Mesothelial cell of epicardium (in vitro differentiated cells): ENCODE results near the gene HES4. TPM values are rescaled to one million over a fixed set of nuclear protein-coding genes. Genes with fewer than 3 reads are reported as not detected.
A peak's percentile ranks its signal among the peaks of the same experiment; 100 is the strongest.

Experiments
- DNase-seq, 2 experiments: peaks; one replicate each; pipeline ENCODE4 v3.0.0; 2021; ENCODE audit warnings: low spot score in 2 of 2; ENCODE audit not compliant: unreplicated experiment in 2 of 2
- H3K27ac Mint-ChIP-seq: 2 replicates; pipeline ENCODE4 v1.8.0; 2021; ENCODE audit warnings: mixed read lengths
- H3K27me3 Mint-ChIP-seq: 2 replicates; pipeline ENCODE4 v1.8.0; 2021; ENCODE audit warnings: low read depth, mixed read lengths
- H3K36me3 Mint-ChIP-seq: 2 replicates; pipeline ENCODE4 v1.8.0; 2021; ENCODE audit warnings: mixed read lengths
- H3K4me1 Mint-ChIP-seq: 2 replicates; pipeline ENCODE4 v1.8.0; 2021; ENCODE audit warnings: mixed read lengths
- H3K4me3 Mint-ChIP-seq: 2 replicates; pipeline ENCODE4 v1.8.0; 2021; ENCODE audit warnings: mild to moderate bottlenecking, moderate library complexity, mixed read lengths
- H3K9me3 Mint-ChIP-seq: 2 replicates; pipeline ENCODE4 v1.8.0; 2021; ENCODE audit warnings: mixed read lengths
- total RNA-seq: library from RNA; stranded (reverse); gene quantifications from 3 replicates; pipeline ENCODE4 v1.2.1, GENCODE V29; 2021
- TF ChIP-seq, protein P1 (sequence below): fragments of 200-600 bp; sonication (generic); IDR thresholded peaks from one replicate; pipeline ENCODE4 v1.5.0; 2021; ENCODE audit warnings: antibody characterized with exemption; ENCODE audit not compliant: unreplicated experiment

HES4 gene
- total RNA-seq, 1 donor from 2014 or later, result 92.0 TPM

DNA sequence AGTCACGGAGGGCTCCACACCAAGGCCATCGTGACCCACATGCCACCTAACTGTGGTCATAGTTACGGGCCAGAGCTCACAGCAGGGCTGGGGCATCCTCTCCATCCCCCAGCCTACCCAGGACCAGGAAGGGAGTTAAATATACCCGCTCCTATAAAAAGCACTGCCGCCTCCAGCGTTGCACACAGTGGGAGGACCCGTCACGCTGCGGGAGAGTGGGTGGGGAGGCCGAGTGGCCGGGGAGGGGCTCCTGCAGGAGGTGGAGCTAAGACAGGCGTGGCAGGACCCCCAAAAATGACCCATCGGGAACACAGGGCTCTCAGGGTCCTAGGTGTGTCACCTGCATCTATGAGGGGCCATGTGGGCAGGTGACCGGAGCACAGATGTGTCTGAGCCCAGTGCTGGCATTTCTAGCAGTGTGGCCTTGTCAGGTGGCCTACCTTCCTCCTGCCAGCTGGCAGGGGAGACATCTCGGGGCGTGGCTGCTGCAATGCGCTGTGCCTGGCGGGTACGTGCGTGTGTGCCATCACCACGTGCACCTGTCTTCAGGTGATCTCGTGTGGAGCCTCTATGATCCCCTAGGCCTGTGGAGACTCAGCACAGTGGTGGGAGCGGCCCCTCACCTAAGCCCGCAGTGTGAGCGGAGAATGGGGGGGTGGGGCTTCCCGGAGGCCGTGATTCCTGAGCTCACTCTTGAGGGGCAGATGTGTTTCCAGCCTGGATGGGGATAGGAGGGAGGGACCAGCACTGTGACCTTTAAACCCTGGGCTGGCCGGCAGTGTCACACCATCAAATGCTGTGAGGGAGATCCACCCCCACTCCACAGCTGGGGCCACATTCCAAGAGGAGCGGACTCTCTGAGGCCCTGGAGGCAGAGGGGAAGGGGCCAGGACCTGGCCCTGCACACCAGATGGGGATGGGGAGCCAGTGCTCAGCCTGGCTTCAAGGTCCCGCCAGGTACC, 37.8 kb upstream of the HES4 start:
- H3K27me3 Mint-ChIP-seq, result peaks cover 27% of the 10 kb centered on the region
- H3K27ac Mint-ChIP-seq, result no peak overlapping the region
- TF ChIP-seq, protein P1, sequence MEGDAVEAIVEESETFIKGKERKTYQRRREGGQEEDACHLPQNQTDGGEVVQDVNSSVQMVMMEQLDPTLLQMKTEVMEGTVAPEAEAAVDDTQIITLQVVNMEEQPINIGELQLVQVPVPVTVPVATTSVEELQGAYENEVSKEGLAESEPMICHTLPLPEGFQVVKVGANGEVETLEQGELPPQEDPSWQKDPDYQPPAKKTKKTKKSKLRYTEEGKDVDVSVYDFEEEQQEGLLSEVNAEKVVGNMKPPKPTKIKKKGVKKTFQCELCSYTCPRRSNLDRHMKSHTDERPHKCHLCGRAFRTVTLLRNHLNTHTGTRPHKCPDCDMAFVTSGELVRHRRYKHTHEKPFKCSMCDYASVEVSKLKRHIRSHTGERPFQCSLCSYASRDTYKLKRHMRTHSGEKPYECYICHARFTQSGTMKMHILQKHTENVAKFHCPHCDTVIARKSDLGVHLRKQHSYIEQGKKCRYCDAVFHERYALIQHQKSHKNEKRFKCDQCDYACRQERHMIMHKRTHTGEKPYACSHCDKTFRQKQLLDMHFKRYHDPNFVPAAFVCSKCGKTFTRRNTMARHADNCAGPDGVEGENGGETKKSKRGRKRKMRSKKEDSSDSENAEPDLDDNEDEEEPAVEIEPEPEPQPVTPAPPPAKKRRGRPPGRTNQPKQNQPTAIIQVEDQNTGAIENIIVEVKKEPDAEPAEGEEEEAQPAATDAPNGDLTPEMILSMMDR, result no peak
- H3K4me1 Mint-ChIP-seq, result peaks cover 15% of the 10 kb centered on the region
- DNase-seq, result no peak
- H3K36me3 Mint-ChIP-seq, result peaks cover 10% of the 10 kb centered on the region
- no peaks in the 10 kb centered on the region for H3K9me3 Mint-ChIP-seq
- no peak overlapping the region for H3K4me3 Mint-ChIP-seq

DNA sequence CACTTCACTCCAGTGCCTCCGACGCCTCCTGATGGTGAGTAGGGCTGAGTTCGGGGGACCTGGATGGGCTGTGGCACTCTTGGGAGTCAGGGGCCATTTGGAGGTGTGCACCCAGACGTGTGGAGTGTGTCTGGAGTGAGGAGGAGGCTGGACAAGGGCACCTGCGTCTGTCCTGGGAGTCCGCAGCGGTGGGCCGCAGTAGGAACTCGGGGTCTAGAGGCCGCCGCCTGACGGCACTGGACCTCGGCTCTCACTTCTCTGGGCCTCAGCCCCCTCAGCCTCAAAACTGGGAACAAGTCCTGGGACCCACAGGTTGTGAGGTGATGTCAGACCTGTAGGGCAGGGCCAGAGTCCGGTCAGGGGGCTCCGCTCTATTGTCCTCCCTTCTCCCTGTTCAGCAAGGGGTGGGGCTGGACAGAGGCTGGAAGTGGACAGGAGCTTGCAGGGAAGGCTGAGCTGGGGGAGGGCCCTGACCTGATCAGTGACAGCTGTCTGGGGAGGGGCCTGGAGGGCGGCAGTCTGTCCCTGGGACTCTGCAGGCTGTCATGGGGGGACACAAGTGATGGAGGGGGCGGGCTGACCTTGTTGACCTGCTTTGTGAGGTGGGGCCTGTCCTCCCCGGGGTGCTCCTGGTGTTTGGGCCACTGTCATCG, 35.5 kb upstream of the HES4 start:
- TF ChIP-seq, protein P1, result no peak
- no peak for DNase-seq
- Mint-ChIP-seq H3K4me1 (peaks cover 24% of the 10 kb centered on the region), H3K27ac (no peak overlapping the region), H3K36me3 (peaks cover 10% of the 10 kb centered on the region), H3K9me3 (no peaks in the 10 kb centered on the region), H3K27me3 (peaks cover 33% of the 10 kb centered on the region), H3K4me3 (no peak overlapping the region)

DNA sequence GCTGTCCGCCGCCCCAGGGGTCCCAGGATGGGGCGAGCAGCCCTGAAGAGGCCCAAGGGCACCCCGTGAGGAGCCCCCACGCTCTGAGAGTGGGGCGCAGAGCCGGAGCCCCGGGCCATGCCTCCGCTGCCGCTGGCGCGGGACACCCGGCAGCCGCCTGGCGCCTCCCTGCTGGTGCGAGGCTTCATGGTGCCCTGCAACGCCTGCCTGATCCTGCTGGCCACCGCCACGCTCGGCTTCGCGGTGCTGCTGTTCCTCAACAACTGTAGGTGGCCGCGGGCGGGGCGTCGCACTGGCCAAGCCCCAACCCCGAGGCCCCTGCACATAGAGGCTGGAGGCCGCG, 34.5 kb upstream of the HES4 start:
- Mint-ChIP-seq H3K4me3 (peak overlapping the region; percentile 60), H3K4me1 (peaks cover 19% of the 10 kb centered on the region), H3K9me3 (no peaks in the 10 kb centered on the region), H3K27me3 (peaks cover 29% of the 10 kb centered on the region), H3K27ac (no peak overlapping the region), H3K36me3 (peaks cover 10% of the 10 kb centered on the region)
- TF ChIP-seq, protein P1, result no peak
- no peak for DNase-seq

DNA sequence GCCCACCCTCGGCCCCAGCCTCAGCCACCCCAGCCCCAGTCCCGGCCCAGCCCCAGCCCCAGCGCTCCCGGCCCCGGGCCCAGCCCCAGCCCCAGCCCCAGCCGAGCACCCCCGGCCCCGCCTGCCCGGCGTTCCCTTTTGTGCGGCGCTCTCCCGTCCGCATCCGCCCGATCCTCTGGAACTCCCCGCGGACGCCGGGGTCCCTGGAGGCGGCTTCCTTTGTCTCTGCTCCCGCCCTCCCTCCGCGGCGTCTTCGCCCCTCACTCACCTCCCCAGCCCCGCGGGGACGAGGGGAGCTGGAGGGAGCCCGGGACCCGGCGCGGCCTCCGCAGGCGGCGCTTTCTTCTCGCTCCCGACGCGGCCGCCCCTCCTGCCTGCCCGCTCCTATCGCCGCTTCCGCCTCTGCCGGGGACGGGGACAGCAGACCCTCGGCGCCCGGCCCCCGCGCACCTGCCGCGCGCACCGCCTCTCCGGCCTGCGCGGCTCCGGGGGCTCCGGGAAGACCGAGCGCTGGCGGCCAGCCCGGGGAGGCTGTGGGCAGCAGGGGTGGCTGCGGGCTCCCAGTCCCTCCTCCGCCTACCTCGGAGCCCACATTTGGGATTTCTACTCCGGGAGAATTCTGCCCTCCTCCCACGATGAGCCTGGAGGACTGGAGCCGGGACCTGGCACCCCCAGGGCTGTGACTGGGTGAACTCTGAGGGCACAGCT, 34.0 kb upstream of the HES4 start:
- TF ChIP-seq, protein P1, result no peak
- Mint-ChIP-seq H3K27me3 (peaks cover 23% of the 10 kb centered on the region), H3K27ac (no peak overlapping the region), H3K9me3 (no peaks in the 10 kb centered on the region), H3K4me3 (peak overlapping the region; percentile 60), H3K36me3 (peaks cover 10% of the 10 kb centered on the region), H3K4me1 (peaks cover 15% of the 10 kb centered on the region)
- DNase-seq, result no peak

DNA sequence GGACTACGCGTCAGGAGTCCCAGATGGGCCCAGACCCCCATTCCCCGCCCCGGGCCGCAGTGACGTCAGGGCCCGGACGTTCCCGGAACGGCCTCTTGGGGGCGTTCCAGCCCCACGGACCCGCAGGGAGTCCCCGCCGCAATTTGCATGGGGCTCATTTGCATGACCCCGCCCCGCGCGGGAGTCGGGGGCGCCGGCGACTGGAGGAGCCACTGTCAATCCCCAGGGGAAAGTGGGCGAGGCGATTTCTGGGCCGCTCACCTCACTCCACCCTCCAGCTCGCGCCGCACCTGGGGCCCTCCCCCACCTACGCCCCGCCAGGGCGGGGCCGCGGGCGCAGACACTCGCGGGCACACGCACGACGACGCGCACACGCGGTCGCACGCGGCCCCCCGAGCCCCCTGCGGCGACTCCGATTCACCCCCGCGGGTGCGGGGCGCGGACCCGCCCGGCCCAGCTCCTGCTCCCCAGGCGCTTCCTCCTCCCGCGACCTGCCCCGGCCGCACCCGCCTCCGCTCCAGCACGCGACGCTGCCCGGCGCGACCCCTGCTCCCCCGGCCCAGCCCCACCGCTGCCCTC, 33.2 kb upstream of the HES4 start:
- Mint-ChIP-seq H3K9me3 (no peaks in the 10 kb centered on the region), H3K4me3 (peak overlapping the region; percentile 59), H3K27ac (no peak overlapping the region), H3K27me3 (peaks cover 17% of the 10 kb centered on the region), H3K4me1 (peaks cover 9% of the 10 kb centered on the region), H3K36me3 (peaks cover 4% of the 10 kb centered on the region)
- TF ChIP-seq, protein P1, result peak; percentile 95
- peak; percentile 93 to 97 for DNase-seq
